Fibroblast of mammary gland (primary cell): ENCODE data around the gene CD4.

Experiments
- DNase-seq: peaks from one replicate; pipeline ENCODE4 v3.0.0-alpha.2; 2010; ENCODE audit warnings: low read depth
- H3K4me3 ChIP-seq: 2 replicates; pipeline ENCODE4 v1.5.1; 2011; ENCODE audit warnings: low read depth, mild to moderate bottlenecking, low read length, moderate library complexity; ENCODE audit not compliant: control insufficient read depth
- TF ChIP-seq, protein P1 (sequence below): conservative IDR thresholded peaks from 2 replicates; pipeline ENCODE4 v1.5.1; 2011; ENCODE audit warnings: low read depth, low read length, inconsistent platforms; ENCODE audit not compliant: control insufficient read depth, insufficient read depth

CD4 gene

DNA sequence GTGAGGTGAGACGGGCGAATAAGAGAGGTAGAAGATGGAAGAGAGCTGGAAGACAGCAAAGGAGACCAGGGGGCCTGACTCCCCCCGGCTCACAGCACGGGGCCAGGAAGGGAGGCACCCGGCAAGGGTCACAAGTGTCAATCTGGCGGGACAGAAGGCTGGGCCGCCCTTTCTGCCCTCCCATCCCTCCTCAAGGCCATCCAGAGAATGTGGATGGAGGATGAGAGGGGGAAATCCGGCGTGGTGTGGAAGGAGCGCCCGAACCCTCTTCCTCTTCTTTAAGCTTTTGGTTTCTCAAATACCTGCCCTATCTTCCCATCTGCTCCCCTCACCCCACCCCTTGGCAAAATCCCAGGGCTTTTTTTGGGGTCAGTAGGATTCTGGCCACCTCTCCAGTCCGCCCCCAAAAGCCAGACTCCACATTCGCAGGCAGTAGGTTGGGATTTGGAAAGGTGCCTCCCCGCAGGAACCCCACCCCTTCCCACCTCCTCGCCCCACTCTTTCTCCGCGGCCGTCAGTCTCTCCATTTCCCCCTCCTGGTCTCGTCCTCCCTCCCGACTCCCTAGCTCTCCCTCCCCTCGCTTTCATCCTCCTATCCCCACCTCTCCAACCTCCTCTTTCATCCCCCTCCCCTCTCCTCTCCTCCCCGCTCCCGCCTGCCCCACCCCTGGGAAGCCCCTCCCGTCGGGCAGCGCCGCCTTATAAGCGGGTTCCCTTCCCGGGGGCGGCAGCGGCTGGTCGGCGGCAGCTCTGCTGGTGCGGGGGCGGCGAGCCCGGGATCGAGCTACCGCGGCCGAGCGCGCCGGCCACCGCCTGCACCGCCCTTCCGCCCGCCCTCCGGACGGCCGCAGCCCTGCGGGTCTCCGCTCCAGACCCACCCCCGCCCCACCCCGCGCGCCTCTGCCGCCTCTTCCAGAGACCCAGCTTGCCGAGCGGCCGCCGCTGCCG lies 23.4 kb upstream of the CD4 start, which contains the start of gene PTMS:
Gene PTMS, plus strand, starts transcription at position 730 of the 948 bp plus-strand sequence. CDS start 343 bp downstream, outside the sequence.
- DNase-seq = peak; percentile 93
- TF ChIP-seq, protein P1, sequence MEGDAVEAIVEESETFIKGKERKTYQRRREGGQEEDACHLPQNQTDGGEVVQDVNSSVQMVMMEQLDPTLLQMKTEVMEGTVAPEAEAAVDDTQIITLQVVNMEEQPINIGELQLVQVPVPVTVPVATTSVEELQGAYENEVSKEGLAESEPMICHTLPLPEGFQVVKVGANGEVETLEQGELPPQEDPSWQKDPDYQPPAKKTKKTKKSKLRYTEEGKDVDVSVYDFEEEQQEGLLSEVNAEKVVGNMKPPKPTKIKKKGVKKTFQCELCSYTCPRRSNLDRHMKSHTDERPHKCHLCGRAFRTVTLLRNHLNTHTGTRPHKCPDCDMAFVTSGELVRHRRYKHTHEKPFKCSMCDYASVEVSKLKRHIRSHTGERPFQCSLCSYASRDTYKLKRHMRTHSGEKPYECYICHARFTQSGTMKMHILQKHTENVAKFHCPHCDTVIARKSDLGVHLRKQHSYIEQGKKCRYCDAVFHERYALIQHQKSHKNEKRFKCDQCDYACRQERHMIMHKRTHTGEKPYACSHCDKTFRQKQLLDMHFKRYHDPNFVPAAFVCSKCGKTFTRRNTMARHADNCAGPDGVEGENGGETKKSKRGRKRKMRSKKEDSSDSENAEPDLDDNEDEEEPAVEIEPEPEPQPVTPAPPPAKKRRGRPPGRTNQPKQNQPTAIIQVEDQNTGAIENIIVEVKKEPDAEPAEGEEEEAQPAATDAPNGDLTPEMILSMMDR = no peak
- H3K4me3 ChIP-seq = peak within 1 kb of the TSS; percentile 92

GRCh38 chr12:6766651-6767349 lies 22.5 kb upstream of the CD4 start:
- peak overlapping the region; percentile 92 for H3K4me3 ChIP-seq
- TF ChIP-seq, protein P1 = no peak
- DNase-seq = peak; percentile 60

- H3K4me3 ChIP-seq = peak overlapping the region; percentile 92
- no peak for DNase-seq
- TF ChIP-seq, protein P1 = no peak
These were observed 21.7 kb upstream of the CD4 start for GRCh38 chr12:6767353-6768319.

- DNase-seq = no peak
- H3K4me3 ChIP-seq = peak overlapping the region; percentile 92
- TF ChIP-seq, protein P1 = no peak
These were observed 20.9 kb upstream of the CD4 start for GRCh38 chr12:6768437-6768914.

DNA sequence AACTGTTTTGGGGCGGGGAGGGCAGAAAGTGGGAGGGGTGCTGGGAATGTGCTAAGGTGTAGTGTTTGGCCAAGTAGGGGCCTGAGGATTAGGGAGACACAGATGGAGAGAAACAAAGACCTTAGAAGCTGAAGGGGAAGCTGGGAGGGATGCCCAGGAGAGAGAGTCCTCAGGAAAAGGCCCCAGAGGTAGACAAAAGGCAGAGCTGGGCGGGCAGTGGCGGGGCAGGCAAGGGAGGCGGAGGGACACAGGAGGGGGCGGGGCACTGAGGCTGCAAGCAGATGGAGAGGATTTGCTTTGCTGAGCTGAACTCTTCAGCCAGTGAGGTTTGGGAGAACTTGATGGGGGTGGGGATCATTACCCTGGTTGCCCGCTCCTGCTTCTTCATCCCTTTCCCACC lies 20.3 kb upstream of the CD4 start:
- H3K4me3 ChIP-seq = peak overlapping the region; percentile 92
- no peak for DNase-seq

More for the DNA sequence above, 20.3 kb upstream of the CD4 start:
- TF ChIP-seq, protein P1 = no peak
